ENCODE data around the gene SFXN5.

DNA sequence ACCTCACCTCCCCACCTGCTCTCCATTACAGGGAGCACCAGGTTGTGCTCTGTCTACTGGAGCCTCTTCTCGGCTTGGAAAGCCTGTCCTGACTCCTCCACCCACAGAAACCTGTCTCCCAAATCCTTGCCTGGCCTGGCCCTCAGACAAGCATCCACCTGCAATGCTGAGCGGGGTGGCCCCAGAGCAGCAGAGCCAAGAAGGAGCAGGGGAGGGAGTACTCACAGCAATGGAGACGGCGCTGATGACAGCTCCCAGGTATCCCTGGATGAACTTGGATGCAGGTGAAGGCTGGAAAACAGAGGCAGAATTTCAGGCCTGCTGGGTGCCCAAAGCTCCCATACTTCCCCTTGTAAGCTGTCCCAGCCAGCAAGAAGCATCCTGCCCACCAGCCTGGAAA is 72.8 kb downstream of the SFXN5 start:
- TF ChIP-seq, protein P1, sequence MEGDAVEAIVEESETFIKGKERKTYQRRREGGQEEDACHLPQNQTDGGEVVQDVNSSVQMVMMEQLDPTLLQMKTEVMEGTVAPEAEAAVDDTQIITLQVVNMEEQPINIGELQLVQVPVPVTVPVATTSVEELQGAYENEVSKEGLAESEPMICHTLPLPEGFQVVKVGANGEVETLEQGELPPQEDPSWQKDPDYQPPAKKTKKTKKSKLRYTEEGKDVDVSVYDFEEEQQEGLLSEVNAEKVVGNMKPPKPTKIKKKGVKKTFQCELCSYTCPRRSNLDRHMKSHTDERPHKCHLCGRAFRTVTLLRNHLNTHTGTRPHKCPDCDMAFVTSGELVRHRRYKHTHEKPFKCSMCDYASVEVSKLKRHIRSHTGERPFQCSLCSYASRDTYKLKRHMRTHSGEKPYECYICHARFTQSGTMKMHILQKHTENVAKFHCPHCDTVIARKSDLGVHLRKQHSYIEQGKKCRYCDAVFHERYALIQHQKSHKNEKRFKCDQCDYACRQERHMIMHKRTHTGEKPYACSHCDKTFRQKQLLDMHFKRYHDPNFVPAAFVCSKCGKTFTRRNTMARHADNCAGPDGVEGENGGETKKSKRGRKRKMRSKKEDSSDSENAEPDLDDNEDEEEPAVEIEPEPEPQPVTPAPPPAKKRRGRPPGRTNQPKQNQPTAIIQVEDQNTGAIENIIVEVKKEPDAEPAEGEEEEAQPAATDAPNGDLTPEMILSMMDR (IDR thresholded peaks at IDR 0.05) = no peak
- no peak for TF ChIP-seq POLR2A (IDR thresholded peaks at IDR 0.05)
